HUES64 (cell line): Measurements from ENCODE around the gene VWA5A.
"Not testable (repeated sequence)": the region's sequence is repeated elsewhere in the genome, so short reads cannot be mapped to it uniquely, and the experiment has no call there.

Source experiments
- H3K27ac ChIP-seq: 2 replicates; pipeline ENCODE4 v1.7.0; 2013; ENCODE audit warnings: low read depth, low read length, inconsistent platforms
- H3K27me3 ChIP-seq: 2 replicates; pipeline ENCODE4 v1.6.1; 2013; ENCODE audit warnings: mild to moderate bottlenecking, low read length; ENCODE audit not compliant: insufficient read depth
- H3K36me3 ChIP-seq: 2 replicates; pipeline ENCODE4 v1.6.1; 2013; ENCODE audit warnings: mild to moderate bottlenecking, low read length; ENCODE audit not compliant: insufficient read depth
- H3K4me1 ChIP-seq: 2 replicates; pipeline ENCODE4 v1.6.1; 2013; ENCODE audit warnings: mild to moderate bottlenecking, low read length, moderate library complexity; ENCODE audit not compliant: insufficient read depth
- H3K4me3 ChIP-seq: 2 replicates; pipeline ENCODE4 v1.5.1; 2013; ENCODE audit warnings: mild to moderate bottlenecking, low read length, moderate library complexity
- H3K9ac ChIP-seq: 2 replicates; pipeline ENCODE4 v1.6.1; 2013; ENCODE audit warnings: mild to moderate bottlenecking, low read depth, low read length
- H3K9me3 ChIP-seq: 2 replicates; pipeline ENCODE4 v1.6.1; 2013; ENCODE audit warnings: low read depth, low read length; ENCODE audit not compliant: insufficient read depth
- WGBS: fragments of 150-250, 120-280 bp; methylation state at CpG from one replicate; pipeline ENCODE4 v1.1.7; 2013; ENCODE audit warnings: missing lambda C conversion rate; 5-methylcytosine and 5-hydroxymethylcytosine counted together

Gene VWA5A

DNA sequence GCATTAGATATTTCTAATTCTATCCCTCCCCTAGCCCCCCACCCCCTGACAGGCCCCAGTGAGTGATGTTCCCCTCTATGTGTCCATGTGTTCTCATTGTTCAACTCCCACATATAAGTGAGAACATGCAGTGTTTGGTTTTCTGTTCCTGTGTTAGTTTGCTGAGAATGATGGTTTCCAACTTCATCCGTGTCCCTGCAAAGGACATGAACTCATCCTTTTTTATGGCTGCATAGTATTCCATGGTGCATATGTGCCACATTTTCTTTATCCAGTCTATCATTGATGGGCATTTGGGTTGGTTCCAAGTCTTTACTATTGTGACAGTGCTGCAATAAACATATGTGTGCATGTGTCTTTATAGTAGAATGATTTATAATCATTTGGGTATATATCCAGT, 11.9 kb downstream of the VWA5A start:
- H3K4me1 ChIP-seq, H3K27me3 ChIP-seq, H3K9ac ChIP-seq, H3K27ac ChIP-seq, H3K4me3 ChIP-seq, H3K9me3 ChIP-seq: not testable (repeated sequence)
- H3K36me3 ChIP-seq: peaks cover 29% of the 10 kb centered on the region
- WGBS: no CpG with 5 or more reads among the region's 1 CpG

GRCh38 chr11:124143034-124143433, 27.8 kb downstream of the VWA5A start:
- 97% methylated on average over 2 of the region's 2 CpGs for WGBS

DNA sequence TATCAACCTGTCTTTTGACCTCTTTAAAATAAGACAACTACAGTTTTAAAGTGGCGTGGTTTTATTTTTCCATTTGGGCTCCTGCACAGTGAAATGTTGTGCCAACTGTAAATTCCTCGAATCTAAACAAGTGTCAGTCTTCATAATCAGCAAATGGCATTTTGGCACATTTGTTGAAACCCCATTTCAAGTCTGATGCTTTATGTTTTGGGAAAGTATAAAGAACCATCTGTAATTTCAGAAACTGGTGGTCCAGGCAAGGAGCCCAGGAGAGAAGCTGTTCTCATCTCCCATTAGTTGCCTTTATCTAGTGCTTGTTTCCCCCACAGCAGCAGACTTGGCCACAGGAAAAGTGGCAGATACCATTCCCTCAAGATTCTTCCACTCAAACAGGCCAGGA, 32.7 kb downstream of the VWA5A start:
- 95% methylated on average over 2 of the region's 2 CpGs for WGBS
- no peaks in the 10 kb centered on the region for H3K9me3 ChIP-seq

More at GRCh38 chr11:124143034-124143433, 27.8 kb downstream of the VWA5A start:
- no peak overlapping the region for H3K9ac ChIP-seq
- H3K27ac ChIP-seq: no peak overlapping the region
- no peaks in the 10 kb centered on the region; the same call in 1 of the 2 replicates for H3K4me1 ChIP-seq
- 0 out of 2 replicates have a peak, but pooled peaks cover 5% of the 10 kb centered on the region for H3K9me3 ChIP-seq
- H3K36me3 ChIP-seq: peaks cover 3% of the 10 kb centered on the region; the same call in 1 of the 2 replicates
- H3K27me3 ChIP-seq: no peaks in the 10 kb centered on the region
- no peak overlapping the region for H3K4me3 ChIP-seq

GRCh38 chr11:124150684-124151083, 35.4 kb downstream of the VWA5A start:
- H3K27me3 ChIP-seq: no peaks in the 10 kb centered on the region
- no peaks in the 10 kb centered on the region for H3K4me1 ChIP-seq
- H3K27ac ChIP-seq: no peak overlapping the region
- H3K4me3 ChIP-seq: no peak overlapping the region
- no peaks in the 10 kb centered on the region for H3K9me3 ChIP-seq
- H3K36me3 ChIP-seq: no peaks in the 10 kb centered on the region
- H3K9ac ChIP-seq: no peak overlapping the region
- WGBS: 85% methylated on average over 5 of the region's 5 CpGs

More for the DNA sequence above, 32.7 kb downstream of the VWA5A start:
- peaks cover 3% of the 10 kb centered on the region; the same call in 1 of the 2 replicates for H3K36me3 ChIP-seq
- H3K4me3 ChIP-seq: no peak overlapping the region
- no peak overlapping the region for H3K27ac ChIP-seq
- no peaks in the 10 kb centered on the region for H3K27me3 ChIP-seq
- H3K9ac ChIP-seq: no peak overlapping the region
- no peaks in the 10 kb centered on the region; the same call in 1 of the 2 replicates for H3K4me1 ChIP-seq

DNA sequence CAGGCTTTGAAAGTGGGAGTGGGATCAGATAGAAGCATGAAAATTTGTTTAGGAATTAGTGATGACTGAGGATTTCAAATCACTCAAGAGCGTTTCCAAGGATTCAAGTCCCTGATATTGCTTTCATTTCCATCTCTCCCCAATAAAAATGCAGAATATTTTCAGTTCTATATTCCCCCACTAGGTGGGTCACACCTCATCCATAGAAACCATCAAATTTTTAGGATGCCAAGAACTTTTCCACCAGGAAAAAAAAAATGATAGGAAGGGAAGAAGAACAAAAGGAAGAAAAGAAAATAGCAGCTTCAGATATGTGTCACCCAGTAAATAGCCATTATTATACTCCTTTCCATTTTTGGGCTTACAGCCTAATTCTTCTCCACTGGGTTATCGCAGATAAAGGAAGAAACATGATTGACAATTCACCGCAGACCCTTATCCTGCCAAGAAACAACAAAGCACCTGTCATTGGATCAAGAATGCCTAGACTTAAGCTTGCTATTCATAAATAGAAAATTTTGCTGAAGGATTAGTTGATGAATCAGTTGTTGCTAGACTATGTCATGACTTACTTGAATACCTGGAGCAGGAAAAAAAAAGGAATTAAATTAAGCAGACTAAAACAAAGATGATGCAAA, 37.6 kb downstream of the VWA5A start:
- Histone ChIP-seq H3K27ac (no peak overlapping the region), H3K36me3 (no peaks in the 10 kb centered on the region), H3K4me1 (no peaks in the 10 kb centered on the region), H3K27me3 (no peaks in the 10 kb centered on the region), H3K4me3 (no peak overlapping the region), H3K9me3 (no peaks in the 10 kb centered on the region), H3K9ac (no peak overlapping the region)
- 97% methylated on average over 3 of the region's 3 CpGs for WGBS

DNA sequence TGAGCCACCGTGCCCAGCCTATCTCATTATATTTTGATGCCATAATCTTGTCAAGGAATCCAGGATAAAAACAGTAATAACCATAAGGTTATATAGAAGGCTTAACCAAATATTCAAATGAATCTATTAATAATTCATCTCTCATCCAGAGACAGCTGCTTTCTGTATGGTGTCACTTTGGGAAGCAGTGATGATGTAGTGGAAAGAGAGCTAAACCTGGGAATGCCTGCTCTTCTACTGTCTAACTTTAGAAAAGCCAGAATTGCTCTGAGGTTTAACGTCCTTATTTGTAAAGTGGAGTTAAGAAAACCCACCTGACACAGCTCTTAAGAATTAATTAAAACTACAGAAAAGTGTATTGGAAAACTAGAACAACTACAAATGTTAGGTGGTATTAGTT, 38.6 kb downstream of the VWA5A start:
- Histone ChIP-seq H3K9me3 (no peaks in the 10 kb centered on the region), H3K4me1 (no peaks in the 10 kb centered on the region), H3K36me3 (no peaks in the 10 kb centered on the region), H3K27ac (no peak overlapping the region), H3K27me3 (no peaks in the 10 kb centered on the region), H3K9ac (no peak overlapping the region), H3K4me3 (no peak overlapping the region)
- 100% methylated on average over 1 of the region's 2 CpGs for WGBS

DNA sequence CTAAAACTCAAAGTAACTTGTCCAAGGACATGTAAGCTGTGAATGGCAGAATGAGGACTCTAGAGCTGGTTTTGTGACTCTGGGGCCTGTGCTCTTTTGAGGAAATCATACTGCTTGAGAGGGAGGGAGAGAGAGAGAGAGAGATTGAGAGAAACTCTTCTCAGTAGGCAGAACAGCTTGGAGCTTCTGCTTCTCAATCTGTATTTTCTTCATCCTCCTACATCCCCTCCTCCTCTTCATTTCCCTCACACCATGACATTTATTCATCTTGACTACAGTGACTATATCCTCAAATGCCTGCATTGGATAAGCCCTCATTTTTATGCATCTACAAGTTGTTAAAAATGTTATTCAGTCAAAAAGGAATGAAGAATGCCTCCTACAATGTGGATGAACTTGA, 44.2 kb downstream of the VWA5A start:
- Histone ChIP-seq H3K27me3 (peaks cover 5% of the 10 kb centered on the region; the same call in 1 of the 2 replicates), H3K27ac (no peak overlapping the region), H3K9ac (no peak overlapping the region), H3K9me3 (no peaks in the 10 kb centered on the region), H3K4me1 (no peaks in the 10 kb centered on the region), H3K36me3 (no peaks in the 10 kb centered on the region), H3K4me3 (no peak overlapping the region)

DNA sequence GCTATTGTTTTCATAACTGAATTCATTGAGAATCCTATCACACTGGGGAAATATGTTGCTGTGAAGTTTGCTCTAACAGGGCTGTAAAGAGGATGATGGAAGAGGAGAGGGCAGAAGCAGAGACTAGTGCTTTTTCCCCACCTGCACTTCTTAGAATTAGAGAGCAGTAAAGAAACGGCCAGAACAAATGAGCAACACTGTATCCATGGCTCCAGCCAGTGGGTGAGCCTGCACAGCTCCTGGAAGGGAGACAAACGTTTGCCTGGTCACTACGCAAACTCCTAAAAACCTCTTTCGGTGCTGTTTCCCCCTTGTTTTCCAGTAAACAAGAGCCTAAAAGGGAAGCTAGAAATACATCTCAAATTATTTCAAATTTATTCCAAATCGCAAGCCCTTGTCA, 45.7 kb downstream of the VWA5A start:
- 93% methylated on average over 5 of the region's 5 CpGs for WGBS
- H3K9me3 ChIP-seq: no peaks in the 10 kb centered on the region
- peaks cover 17% of the 10 kb centered on the region for H3K27me3 ChIP-seq
- H3K4me1 ChIP-seq: no peaks in the 10 kb centered on the region
- H3K9ac ChIP-seq: no peak overlapping the region
- no peak overlapping the region for H3K4me3 ChIP-seq
- H3K36me3 ChIP-seq: no peaks in the 10 kb centered on the region
- H3K27ac ChIP-seq: no peak overlapping the region

- Histone ChIP-seq H3K9me3 (0 out of 2 replicates have a peak, but pooled peaks cover 2% of the 10 kb centered on the region), H3K4me3 (no peak overlapping the region), H3K27ac (no peak overlapping the region), H3K27me3 (peaks cover 56% of the 10 kb centered on the region), H3K36me3 (no peaks in the 10 kb centered on the region), H3K9ac (no peak overlapping the region), H3K4me1 (peaks cover 9% of the 10 kb centered on the region; the same call in 1 of the 2 replicates)
- WGBS: 24% methylated on average over 7 of the region's 7 CpGs
Observed at GRCh38 chr11:124167826-124168231, 52.6 kb downstream of the VWA5A start.

- Histone ChIP-seq H3K27me3 (peaks cover 56% of the 10 kb centered on the region), H3K4me1 (peaks cover 13% of the 10 kb centered on the region; the same call in 1 of the 2 replicates), H3K27ac (no peak overlapping the region), H3K4me3 (no peak overlapping the region), H3K36me3 (no peaks in the 10 kb centered on the region), H3K9me3 (0 out of 2 replicates have a peak, but pooled peaks cover 2% of the 10 kb centered on the region), H3K9ac (no peak overlapping the region)
Observed at GRCh38 chr11:124168796-124169195, 53.5 kb downstream of the VWA5A start.

GRCh38 chr11:124170315-124170714, 55.1 kb downstream of the VWA5A start:
- H3K27ac ChIP-seq, H3K9me3 ChIP-seq, H3K4me3 ChIP-seq, H3K9ac ChIP-seq, H3K36me3 ChIP-seq: not testable (repeated sequence)
- peaks cover 22% of the 10 kb centered on the region for H3K4me1 ChIP-seq
- peaks cover 49% of the 10 kb centered on the region for H3K27me3 ChIP-seq
- 95% methylated on average over 12 of the region's 12 CpGs for WGBS
